ENCODE results near the gene CEP70.
"Not testable (repeated sequence)": the region's sequence is repeated elsewhere in the genome, so short reads cannot be mapped to it uniquely, and the experiment has no call there.

The CEP70 gene

GRCh38 chr3:138467931-138468330, 126.1 kb downstream of the CEP70 start:
- DNase-seq, result no peak

GRCh38 chr3:138465925-138466324, 128.1 kb downstream of the CEP70 start:
- DNase-seq, result no peak

- DNase-seq, result no peak
Observed at GRCh38 chr3:138465451-138465850, 128.6 kb downstream of the CEP70 start.

GRCh38 chr3:138464491-138464860, 129.6 kb downstream of the CEP70 start:
- no peak for DNase-seq

- DNase-seq, result no peak
Observed at GRCh38 chr3:138463724-138464490, 130.2 kb downstream of the CEP70 start.

- no peak for DNase-seq
Observed at GRCh38 chr3:138461896-138462295, 132.2 kb downstream of the CEP70 start.

GRCh38 chr3:138461246-138461645, 132.8 kb downstream of the CEP70 start:
- DNase-seq, result no peak

GRCh38 chr3:138460536-138461205, 133.4 kb downstream of the CEP70 start:
- DNase-seq, result no peak

- no peak for DNase-seq
Observed at GRCh38 chr3:138459619-138460535, 134.2 kb downstream of the CEP70 start.

GRCh38 chr3:138458774-138459499, 135.1 kb downstream of the CEP70 start:
- DNase-seq, result no peak

GRCh38 chr3:138457863-138458735, 136.0 kb downstream of the CEP70 start:
- no peak for DNase-seq

GRCh38 chr3:138456961-138457862, 136.8 kb downstream of the CEP70 start:
- DNase-seq, result no peak

- no peak for DNase-seq
Observed at GRCh38 chr3:138455801-138456716, 138.0 kb downstream of the CEP70 start.

- not testable (repeated sequence) for DNase-seq
Observed at GRCh38 chr3:138453940-138454339, 140.1 kb downstream of the CEP70 start.

GRCh38 chr3:138452436-138452835, 141.6 kb downstream of the CEP70 start:
- no peak for DNase-seq

- no peak for DNase-seq
Observed at GRCh38 chr3:138451595-138452162, 142.4 kb downstream of the CEP70 start.

- DNase-seq, result no peak
Observed at GRCh38 chr3:138450704-138451424, 143.2 kb downstream of the CEP70 start.

GRCh38 chr3:138450181-138450580, 143.9 kb downstream of the CEP70 start:
- no peak for DNase-seq

Data from inflammatory macrophage treated with lipopolysaccharide for 4 hours (primary cell).